Activated CD8-positive, alpha-beta T cell treated with anti-CD3 and anti-CD28 coated beads for 36 hours (primary cell): ENCODE results near the gene DEK. TPM values are rescaled to one million over a fixed set of nuclear protein-coding genes. Genes with fewer than 3 reads are reported as not detected.
A peak's percentile ranks its signal among the peaks of the same experiment; 100 is the strongest.

Source experiments
- ATAC-seq: fragments of 200-7000 bp; cut with Tn5 transposase; one replicate; pipeline ENCODE4 v1.10.0; 2021; ENCODE audit warnings: mild to moderate bottlenecking, moderate library complexity
- CTCF ChIA-PET: fragments of 350-600 bp; sonication (Branson Sonifier 250); formaldehyde crosslinking; loops from one replicate; lab custom pipeline; 2021; ENCODE audit warnings: antibody characterized with exemption; lab: Charles Lee
- POLR2A ChIA-PET: fragments of 350-600 bp; sonication (Branson Sonifier 250); formaldehyde crosslinking; loops from one replicate; lab custom pipeline; 2021; ENCODE audit warnings: antibody characterized with exemption; lab: Charles Lee
- DNase-seq: peaks from one replicate; pipeline ENCODE4 v3.0.0-alpha.2; 2020
- H3K27ac Mint-ChIP-seq: one replicate; pipeline ENCODE4 v1.8.0; 2021; ENCODE audit warnings: mild to moderate bottlenecking, mixed read lengths
- H3K27me3 Mint-ChIP-seq: one replicate; pipeline ENCODE4 v1.8.0; 2021; ENCODE audit warnings: mixed read lengths
- H3K36me3 Mint-ChIP-seq: one replicate; pipeline ENCODE4 v1.8.0; 2021; ENCODE audit warnings: low read depth, mixed read lengths
- H3K4me1 Mint-ChIP-seq: one replicate; pipeline ENCODE4 v1.8.0; 2021; ENCODE audit warnings: low read depth, mixed read lengths
- H3K4me3 Mint-ChIP-seq: one replicate; pipeline ENCODE4 v1.8.0; 2021; ENCODE audit warnings: mild to moderate bottlenecking, moderate library complexity, mixed read lengths
- H3K9me3 Mint-ChIP-seq: one replicate; pipeline ENCODE4 v1.8.0; 2021; ENCODE audit warnings: mixed read lengths
- intact Hi-C: fragments of 100-400 bp; cut with micrococcal nuclease; formaldehyde crosslinking; loops from one replicate; pipeline ENCODE4 v1.10.0; 2022
- total RNA-seq, 2 experiments: library from RNA; stranded (reverse); gene quantifications; one replicate each; pipeline ENCODE4 v1.2.3, GENCODE V29; 2021
- TF ChIP-seq, protein P1 (sequence below): fragments of 200-600 bp; IDR thresholded peaks from one replicate; pipeline ENCODE4 v1.8.0; 2022; ENCODE audit warnings: antibody characterized with exemption, mild to moderate bottlenecking

The DEK gene
- total RNA-seq, 2 experiments from 2014 or later, result 185 to 191 TPM

DNA sequence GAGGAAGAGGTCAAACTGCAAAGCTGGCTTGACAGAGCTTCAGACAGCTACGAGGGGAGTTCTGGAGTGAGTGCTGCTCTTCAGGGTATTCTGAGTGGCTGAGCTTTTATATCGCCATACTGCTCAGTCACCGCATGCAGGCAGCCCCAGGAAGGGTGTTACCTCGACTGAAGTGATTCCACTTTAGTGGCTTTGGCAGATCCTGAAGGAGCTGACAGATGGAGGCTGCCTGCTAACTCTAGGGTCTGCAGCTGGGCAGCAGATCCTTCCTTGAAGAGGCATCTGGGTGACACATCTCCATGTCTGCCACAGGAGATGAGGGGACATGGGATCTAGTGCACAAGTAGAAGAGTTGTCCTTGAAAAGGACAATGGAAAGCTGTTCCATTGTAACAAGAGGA is 3.7 kb upstream of the DEK start:
- intact Hi-C loops, result no loop called here
- Mint-ChIP-seq H3K36me3 (peaks cover 11% of the 10 kb centered on the region), H3K27ac (no peak overlapping the region), H3K4me1 (peaks cover 9% of the 10 kb centered on the region), H3K9me3 (peaks cover 5% of the 10 kb centered on the region), H3K4me3 (no peak overlapping the region), H3K27me3 (no peaks in the 10 kb centered on the region)
- TF ChIP-seq, protein P1, sequence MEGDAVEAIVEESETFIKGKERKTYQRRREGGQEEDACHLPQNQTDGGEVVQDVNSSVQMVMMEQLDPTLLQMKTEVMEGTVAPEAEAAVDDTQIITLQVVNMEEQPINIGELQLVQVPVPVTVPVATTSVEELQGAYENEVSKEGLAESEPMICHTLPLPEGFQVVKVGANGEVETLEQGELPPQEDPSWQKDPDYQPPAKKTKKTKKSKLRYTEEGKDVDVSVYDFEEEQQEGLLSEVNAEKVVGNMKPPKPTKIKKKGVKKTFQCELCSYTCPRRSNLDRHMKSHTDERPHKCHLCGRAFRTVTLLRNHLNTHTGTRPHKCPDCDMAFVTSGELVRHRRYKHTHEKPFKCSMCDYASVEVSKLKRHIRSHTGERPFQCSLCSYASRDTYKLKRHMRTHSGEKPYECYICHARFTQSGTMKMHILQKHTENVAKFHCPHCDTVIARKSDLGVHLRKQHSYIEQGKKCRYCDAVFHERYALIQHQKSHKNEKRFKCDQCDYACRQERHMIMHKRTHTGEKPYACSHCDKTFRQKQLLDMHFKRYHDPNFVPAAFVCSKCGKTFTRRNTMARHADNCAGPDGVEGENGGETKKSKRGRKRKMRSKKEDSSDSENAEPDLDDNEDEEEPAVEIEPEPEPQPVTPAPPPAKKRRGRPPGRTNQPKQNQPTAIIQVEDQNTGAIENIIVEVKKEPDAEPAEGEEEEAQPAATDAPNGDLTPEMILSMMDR, result no peak
- ChIA-PET POLR2A (interaction anchor here (1.1 kb wide), 1 partner anchor 37 kb away, joined by 3 read pairs; no protein-coding TSS in a partner anchor), CTCF (interaction anchor here (0.9 kb wide), 1 partner anchor 22 kb away, joined by 3 read pairs; no protein-coding TSS in a partner anchor)
- ATAC-seq (no peak), DNase-seq (no peak)

GRCh38 chr6:18266523-18266912 is 2.2 kb upstream of the DEK start:
- intact Hi-C loops, result no loop called here
- peaks cover 18% of the 10 kb centered on the region for H3K4me1 Mint-ChIP-seq
- H3K27ac Mint-ChIP-seq, result no peak overlapping the region
- H3K27me3 Mint-ChIP-seq, result no peaks in the 10 kb centered on the region
- no peak for ATAC-seq
- H3K9me3 Mint-ChIP-seq, result peaks cover 5% of the 10 kb centered on the region
- TF ChIP-seq, protein P1, result no peak
- H3K36me3 Mint-ChIP-seq, result peaks cover 25% of the 10 kb centered on the region
- POLR2A ChIA-PET, result no interaction called here
- DNase-seq, result no peak
- CTCF ChIA-PET, result interaction anchor here (1.3 kb wide), 1 partner anchor 35 kb away, joined by 3 read pairs; no protein-coding TSS in a partner anchor
- H3K4me3 Mint-ChIP-seq, result no peak overlapping the region

DNA sequence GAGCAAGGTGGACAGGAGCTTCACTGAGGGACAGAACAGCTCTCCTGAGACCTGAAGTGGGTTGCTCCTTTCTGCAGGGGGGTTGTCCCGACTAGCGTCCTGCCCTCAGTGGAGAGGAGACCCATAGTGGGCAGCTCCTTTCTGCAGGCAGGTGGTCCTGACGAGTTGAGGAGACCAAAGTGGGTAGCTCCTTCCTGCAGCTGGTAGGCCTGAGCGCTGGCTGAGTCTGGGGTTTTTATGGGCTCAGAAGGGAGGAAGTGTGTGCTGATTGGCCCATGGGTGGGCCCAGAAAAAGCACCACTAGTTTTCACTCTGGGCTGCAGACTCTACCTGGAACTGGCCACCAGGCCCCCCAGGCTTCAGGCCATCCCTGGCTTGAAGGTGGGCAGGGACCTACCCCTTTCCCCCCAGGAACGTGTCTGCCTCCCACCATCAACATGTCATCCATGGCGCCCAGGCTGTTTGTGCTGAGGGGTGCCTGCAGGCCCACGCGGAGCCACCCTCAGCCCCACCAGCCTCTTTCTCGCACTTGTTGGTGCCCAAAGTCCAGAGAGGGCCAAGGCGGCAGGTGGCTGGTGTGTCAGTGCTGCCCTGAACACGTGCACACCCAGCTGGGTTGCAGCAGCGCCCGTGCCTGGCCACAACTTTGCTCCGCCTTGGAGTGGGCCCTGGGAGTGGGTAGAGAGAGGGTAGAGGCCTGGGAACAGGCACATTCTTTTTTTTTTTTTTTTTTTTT is 1.6 kb upstream of the DEK start:
- ChIA-PET CTCF (interaction anchor here (1.3 kb wide), 2 partner anchors 9 to 34 kb away, joined by 3 to 5 read pairs; no protein-coding TSS in a partner anchor), POLR2A (interaction anchor here (0.6 to 3.1 kb wide), 3 partner anchors 16 to 1841 kb away, joined by 3 to 9 read pairs (median 3); no protein-coding TSS in a partner anchor)
- Mint-ChIP-seq H3K27ac (peak overlapping the region; percentile 94), H3K4me1 (peaks cover 24% of the 10 kb centered on the region), H3K27me3 (no peaks in the 10 kb centered on the region), H3K36me3 (peaks cover 29% of the 10 kb centered on the region), H3K9me3 (peaks cover 5% of the 10 kb centered on the region), H3K4me3 (peak overlapping the region; percentile 90)
- TF ChIP-seq, protein P1, result no peak
- DNase-seq (peak; percentile 25), ATAC-seq (no peak)
- intact Hi-C loops, result no loop called here

- TF ChIP-seq, protein P1, result peak; percentile 31
- Mint-ChIP-seq H3K36me3 (peaks cover 39% of the 10 kb centered on the region), H3K9me3 (peaks cover 5% of the 10 kb centered on the region), H3K4me3 (peak overlapping the region; percentile 90), H3K27ac (peak overlapping the region; percentile 94), H3K27me3 (no peaks in the 10 kb centered on the region), H3K4me1 (peaks cover 34% of the 10 kb centered on the region)
- ChIA-PET CTCF (interaction anchor here (1.3 kb wide), 1 partner anchor 10 kb away, joined by 5 read pairs; no protein-coding TSS in a partner anchor), POLR2A (interaction anchor here (0.6 to 3.1 kb wide), 9 partner anchors 15 to 1842 kb away, joined by 3 to 9 read pairs (median 3); no protein-coding TSS in a partner anchor)
- ATAC-seq (no peak), DNase-seq (no peak)
- intact Hi-C loops, result loop anchor here (5.0 kb wide), 1 partner anchor 108 kb away; the partner anchor contains the start of genes KDM1B and TPMT
Observed at GRCh38 chr6:18264923-18265377, 620 bp upstream of the DEK start.
